AG09309 (cell line): ENCODE data around the gene MAP4.
"Not testable (repeated sequence)": the region's sequence is repeated elsewhere in the genome, so short reads cannot be mapped to it uniquely, and the experiment has no call there.

Experiments used
- DNase-seq: peaks from one replicate; pipeline ENCODE4 v3.0.0-alpha.2; 2010; ENCODE audit warnings: low read depth
- H3K4me3 ChIP-seq: 2 replicates; pipeline ENCODE4 v1.5.1; 2011; ENCODE audit warnings: mild to moderate bottlenecking, low read depth, low read length, moderate library complexity; ENCODE audit not compliant: control insufficient read depth
- TF ChIP-seq, protein P1 (sequence below): IDR thresholded peaks from 2 replicates; pipeline ENCODE4 v1.5.1; 2011; ENCODE audit warnings: mild to moderate bottlenecking, low read depth, low read length, inconsistent platforms; ENCODE audit not compliant: insufficient read depth, control insufficient read depth; ENCODE audit errors: missing control alignments

The MAP4 gene

DNA sequence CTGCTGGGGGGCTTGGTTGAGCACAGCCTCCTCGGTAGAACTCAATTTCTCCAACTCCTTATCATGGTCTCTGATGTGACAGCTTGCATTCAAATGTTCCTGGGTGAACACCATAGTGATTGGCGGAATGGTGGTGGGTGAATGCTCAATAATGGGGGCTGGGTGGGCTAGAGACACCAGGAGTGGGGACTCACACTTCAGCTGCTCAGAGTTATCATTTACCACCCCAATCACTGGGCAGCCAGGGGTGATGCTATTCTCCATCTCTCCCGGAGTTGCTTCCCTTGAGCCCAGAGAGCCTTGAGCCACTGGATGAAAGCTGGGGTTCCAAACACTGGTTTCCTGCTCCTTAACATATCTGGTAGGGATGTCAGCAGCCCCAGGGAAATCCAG lies 124.6 kb downstream of the MAP4 start:
- no peak overlapping the region for H3K4me3 ChIP-seq
- TF ChIP-seq, protein P1, sequence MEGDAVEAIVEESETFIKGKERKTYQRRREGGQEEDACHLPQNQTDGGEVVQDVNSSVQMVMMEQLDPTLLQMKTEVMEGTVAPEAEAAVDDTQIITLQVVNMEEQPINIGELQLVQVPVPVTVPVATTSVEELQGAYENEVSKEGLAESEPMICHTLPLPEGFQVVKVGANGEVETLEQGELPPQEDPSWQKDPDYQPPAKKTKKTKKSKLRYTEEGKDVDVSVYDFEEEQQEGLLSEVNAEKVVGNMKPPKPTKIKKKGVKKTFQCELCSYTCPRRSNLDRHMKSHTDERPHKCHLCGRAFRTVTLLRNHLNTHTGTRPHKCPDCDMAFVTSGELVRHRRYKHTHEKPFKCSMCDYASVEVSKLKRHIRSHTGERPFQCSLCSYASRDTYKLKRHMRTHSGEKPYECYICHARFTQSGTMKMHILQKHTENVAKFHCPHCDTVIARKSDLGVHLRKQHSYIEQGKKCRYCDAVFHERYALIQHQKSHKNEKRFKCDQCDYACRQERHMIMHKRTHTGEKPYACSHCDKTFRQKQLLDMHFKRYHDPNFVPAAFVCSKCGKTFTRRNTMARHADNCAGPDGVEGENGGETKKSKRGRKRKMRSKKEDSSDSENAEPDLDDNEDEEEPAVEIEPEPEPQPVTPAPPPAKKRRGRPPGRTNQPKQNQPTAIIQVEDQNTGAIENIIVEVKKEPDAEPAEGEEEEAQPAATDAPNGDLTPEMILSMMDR: no peak
- no peak for DNase-seq

DNA sequence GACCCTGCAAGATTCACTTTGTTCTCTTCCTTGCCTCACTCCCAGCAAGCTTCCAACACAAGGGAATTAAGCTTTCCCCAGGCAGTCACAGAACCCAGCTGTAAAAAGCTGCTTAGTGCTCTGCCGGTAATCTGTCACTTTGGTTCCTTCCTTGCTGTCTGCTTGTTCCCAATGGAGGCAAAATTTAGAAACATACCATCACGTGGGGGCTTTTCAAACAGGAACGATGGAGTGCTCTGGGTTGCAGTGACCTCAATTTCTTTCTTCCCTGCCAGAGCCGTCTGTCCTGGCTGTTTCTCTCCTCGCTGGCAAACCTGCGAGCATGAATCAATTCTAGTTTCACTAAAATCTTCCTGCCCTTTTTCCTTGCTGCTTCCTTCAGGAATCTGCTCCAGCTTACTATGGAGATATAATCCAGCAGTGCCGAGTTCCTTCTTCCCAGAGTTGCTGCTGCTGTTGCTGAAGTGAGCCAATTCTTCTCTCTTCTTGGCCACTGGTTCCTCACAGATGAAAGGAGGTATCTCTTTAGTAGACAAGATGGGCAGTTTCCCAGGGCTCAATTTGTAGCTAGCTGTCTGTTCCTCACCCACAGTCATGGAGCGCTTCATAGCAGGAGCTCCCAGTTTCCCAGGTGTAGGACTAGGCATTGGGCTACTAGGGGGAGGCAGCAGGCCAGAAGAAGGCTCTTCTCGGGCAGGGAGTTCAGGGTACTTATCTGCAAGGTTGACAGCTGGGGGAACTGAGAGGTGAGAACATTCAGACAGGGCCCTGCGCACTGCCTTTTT lies 125.2 kb downstream of the MAP4 start:
- TF ChIP-seq, protein P1: no peak
- H3K4me3 ChIP-seq: no peak overlapping the region

DNA sequence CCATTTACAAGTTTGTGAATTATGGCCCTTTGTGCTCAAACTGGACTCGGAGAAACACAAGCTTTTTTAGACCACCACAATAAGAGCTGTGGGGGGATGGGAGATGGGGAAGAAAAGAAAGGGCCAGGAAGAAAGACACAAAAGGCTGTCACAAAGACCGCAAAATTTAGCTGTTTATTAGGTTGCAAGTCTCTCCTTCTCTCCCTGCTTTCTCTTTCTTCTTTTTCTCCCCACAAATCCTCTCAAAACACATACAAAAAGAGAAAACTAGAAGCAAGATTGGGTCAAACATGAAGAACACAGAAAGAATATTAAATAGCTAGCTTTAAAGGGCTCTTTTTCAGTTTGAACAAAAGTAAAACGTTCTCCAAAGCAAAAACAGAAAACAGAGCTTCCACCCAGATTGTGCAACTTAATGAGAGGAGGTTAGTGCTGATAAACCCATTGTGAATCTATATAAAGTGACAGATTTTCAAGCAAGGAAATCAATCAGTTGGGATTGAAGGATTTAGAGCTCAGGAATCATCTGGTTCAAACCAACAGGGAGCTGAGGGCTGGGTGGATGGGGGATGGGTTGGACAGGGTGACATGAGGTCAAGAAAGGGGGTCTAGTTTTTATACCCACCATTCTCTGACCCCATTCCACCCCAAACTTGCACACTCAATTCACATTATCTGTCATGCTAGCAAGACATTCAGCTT lies 125.9 kb downstream of the MAP4 start:
- no peak for DNase-seq

More for the DNA sequence above, 125.2 kb downstream of the MAP4 start:
- no peak for DNase-seq

DNA sequence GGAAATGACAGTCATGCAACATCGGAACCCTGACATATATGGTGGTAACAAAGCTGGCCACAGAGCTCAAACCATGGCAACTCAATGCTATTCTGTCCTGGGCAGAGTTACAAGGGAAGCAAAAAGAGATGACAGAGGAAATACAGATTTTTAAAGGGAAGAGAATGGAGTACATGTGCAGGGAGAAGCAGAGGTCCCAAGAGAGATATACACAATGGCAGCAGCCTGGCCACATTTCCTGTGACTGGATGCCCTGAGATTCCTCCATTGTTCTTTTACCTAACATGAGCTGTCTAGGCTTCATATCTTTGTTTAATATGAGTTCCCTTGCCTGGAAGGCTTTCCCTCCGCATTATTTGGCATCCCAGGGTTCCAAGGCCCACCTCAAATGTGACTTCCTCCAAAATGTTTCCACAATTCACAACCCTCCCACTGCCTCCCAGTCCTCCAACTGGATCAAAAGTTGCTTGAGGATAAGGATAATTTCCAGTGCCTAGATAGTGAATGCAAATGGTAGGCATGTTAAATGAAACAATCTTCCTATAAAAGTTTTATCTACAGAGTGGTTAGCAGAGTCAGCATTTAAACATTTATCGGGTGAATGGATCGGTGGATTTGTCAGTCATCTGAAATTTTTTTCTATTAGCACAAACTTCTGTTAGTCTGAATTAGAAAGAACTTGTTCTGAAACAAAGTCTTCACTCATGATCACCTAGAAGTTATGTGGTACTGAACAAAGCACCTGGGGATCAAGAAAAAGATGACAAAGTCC lies 127.0 kb downstream of the MAP4 start:
- no peak overlapping the region for H3K4me3 ChIP-seq
- DNase-seq: no peak
- TF ChIP-seq, protein P1: no peak

More for the DNA sequence above, 125.9 kb downstream of the MAP4 start:
- TF ChIP-seq, protein P1: no peak
- H3K4me3 ChIP-seq: no peak overlapping the region

DNA sequence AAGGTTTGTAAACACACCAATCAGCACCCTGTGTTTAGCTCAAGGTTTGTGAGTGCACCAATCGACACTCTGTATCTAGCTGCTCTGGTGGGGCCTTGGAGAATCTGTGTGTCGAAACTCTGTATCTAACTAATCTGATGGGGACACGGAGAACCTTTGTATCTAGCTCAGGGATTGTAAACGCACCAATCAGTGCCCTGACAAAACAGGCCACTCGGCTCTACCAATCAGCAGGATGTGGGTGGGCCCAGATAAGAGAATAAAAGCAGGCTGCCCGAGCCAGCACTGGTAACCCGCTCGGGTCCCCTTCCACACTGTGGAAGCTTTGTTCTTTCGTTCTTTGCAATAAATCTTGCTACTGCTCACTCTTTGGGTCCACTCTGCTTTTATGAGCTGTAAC lies 128.2 kb downstream of the MAP4 start:
- not testable (repeated sequence) for H3K4me3 ChIP-seq, DNase-seq

DNA sequence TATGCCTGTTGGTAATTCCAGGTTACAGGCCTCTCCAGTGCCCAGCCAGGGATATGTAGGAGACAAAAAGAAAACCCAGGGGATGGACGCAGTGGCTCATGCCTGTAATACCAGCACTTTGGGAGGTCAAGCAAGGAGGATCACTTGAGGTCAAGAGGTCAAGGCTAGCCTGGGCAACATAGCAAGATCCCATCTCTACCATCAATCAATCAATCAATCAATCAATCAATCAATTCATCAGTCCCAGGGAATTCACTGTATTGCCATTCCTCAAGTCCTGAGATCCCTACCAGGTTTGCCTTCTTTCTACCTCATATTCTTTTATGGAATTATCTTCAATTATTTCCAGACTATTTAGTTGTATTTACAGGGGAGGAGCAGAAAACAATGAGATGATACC lies 131.0 kb downstream of the MAP4 start:
- no peak for DNase-seq
- no peak overlapping the region for H3K4me3 ChIP-seq
- TF ChIP-seq, protein P1: no peak

DNA sequence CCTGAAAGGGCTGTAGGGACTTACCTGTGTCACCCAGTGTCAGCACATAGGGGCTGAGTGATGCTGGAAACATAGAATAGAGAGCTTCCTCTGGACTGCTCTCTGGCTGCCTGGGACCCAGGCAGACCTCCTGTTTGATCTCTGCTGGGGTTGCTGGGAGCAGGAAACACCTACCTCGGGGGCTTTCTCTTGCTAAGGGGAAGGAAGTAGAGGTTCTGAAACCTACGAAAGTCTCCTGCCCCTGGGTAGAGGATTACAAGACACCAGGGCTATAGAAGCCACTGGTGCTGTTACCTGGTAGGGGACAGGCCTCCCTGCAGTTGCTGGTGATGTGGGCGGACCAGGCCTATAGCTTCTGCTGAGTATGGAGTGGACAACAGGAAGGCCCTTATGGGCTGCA lies 131.6 kb downstream of the MAP4 start:
- DNase-seq: no peak
- H3K4me3 ChIP-seq: no peak overlapping the region
- TF ChIP-seq, protein P1: no peak
